Fibroblast of the aortic adventitia (primary cell): ENCODE data around the gene LUZP2. TPM values are rescaled to one million over a fixed set of nuclear protein-coding genes. Genes with fewer than 3 reads are reported as not detected.
A peak's percentile ranks its signal among the peaks of the same experiment; 100 is the strongest.

ENCODE experiments used
- DNase-seq: peaks from one replicate; pipeline ENCODE4 v3.0.0-alpha.2; 2010; ENCODE audit warnings: low read depth
- H3K4me3 ChIP-seq: 2 replicates; pipeline ENCODE4 v1.5.1; 2011; ENCODE audit warnings: low read depth, mild to moderate bottlenecking, control low read depth, low read length, moderate library complexity
- total RNA-seq: library from RNA; depleted of rRNA; stranded (reverse); fragments of >200 nt; gene quantifications from 2 replicates; pipeline ENCODE4 v1.2.3, GENCODE V29; 2012; ENCODE audit warnings: low replicate concordance
- TF ChIP-seq, protein P1 (sequence below): IDR thresholded peaks from 2 replicates; pipeline ENCODE4 v1.5.1; 2011; ENCODE audit warnings: mild to moderate bottlenecking, low read length, control low read depth, inconsistent platforms; ENCODE audit not compliant: insufficient read depth

LUZP2 gene
- total RNA-seq, 1 donor = 20.6 TPM

DNA sequence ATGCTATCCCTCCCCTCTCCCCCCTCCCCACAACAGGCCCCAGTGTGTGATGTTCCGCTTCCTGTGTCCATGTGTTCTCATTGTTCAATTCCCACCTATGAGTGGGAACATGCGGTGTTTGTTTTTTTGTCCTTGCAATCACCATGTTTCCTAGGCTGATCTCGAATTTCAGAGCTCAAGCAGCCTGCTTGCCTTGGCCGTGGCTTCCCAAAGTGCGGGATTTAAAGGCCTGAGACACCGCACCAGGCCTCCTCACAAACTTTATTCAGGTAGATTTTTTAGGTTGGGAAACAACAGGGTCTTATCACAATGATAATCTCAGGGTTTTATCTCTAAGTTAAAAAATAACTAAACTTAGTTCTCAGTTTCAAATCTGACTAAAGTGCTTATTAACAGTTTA lies 125.4 kb downstream of the LUZP2 start:
- H3K4me3 ChIP-seq = no peak overlapping the region
- TF ChIP-seq, protein P1, sequence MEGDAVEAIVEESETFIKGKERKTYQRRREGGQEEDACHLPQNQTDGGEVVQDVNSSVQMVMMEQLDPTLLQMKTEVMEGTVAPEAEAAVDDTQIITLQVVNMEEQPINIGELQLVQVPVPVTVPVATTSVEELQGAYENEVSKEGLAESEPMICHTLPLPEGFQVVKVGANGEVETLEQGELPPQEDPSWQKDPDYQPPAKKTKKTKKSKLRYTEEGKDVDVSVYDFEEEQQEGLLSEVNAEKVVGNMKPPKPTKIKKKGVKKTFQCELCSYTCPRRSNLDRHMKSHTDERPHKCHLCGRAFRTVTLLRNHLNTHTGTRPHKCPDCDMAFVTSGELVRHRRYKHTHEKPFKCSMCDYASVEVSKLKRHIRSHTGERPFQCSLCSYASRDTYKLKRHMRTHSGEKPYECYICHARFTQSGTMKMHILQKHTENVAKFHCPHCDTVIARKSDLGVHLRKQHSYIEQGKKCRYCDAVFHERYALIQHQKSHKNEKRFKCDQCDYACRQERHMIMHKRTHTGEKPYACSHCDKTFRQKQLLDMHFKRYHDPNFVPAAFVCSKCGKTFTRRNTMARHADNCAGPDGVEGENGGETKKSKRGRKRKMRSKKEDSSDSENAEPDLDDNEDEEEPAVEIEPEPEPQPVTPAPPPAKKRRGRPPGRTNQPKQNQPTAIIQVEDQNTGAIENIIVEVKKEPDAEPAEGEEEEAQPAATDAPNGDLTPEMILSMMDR = no peak
- DNase-seq = no peak

DNA sequence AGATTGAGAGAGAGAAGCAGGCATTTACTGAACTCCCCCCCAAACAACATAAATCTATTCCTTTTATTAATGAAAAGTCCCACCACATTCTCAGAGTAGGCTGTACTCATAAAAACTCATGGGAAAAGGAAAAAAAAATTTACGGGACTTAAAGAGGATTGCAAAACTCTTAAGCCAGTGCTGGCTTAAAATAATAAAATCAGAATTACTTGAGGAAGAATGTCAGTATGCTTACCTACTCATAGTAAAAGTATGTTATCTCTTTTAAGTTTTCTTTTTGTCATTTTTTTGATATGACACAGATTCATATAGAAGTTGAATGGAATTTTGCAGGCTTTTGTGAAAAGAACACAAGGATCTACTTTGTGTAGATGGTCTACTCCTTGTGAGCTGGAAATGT lies 126.3 kb downstream of the LUZP2 start:
- TF ChIP-seq, protein P1 = no peak
- no peak overlapping the region for H3K4me3 ChIP-seq
- DNase-seq = peak; percentile 40

DNA sequence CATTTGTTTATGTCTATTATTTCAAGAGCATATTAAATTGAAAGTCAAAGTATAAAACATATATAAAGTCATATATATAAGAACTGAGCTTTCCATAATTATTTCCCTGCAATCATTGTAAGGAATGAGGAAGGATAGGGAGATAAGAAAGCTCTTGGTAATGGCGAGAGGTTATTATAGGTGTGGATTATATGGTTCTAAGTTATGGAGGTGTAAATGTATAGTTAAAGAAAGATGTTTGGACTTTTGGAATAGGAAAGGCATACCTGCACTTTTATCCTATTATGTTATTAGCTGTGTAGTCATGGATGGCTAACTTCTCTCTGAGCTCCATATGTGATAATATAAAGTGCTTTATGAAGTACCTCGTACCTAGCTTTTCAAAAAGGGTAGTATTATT lies 127.6 kb downstream of the LUZP2 start:
- DNase-seq = no peak
- TF ChIP-seq, protein P1 = no peak
- H3K4me3 ChIP-seq = no peak overlapping the region

DNA sequence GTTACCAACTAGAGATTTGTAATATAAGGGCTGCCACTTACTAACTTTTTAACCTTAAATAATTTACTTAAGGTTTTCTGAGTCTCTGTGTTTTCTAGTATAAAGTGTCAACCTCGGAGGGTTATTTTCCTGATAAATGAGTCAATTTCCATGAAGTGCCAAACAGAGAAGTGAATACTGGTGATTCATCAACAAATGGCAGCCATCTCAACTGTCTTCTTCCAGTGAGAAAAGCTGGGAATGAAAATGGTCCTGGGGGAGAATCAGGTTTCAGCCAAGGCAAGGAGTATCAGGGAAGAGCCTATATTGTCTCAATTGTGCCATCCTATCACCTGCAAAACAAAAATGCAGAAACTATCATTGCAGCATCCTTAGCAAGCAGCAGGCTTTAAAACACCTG lies 129.1 kb downstream of the LUZP2 start:
- no peak for DNase-seq
- H3K4me3 ChIP-seq = no peak overlapping the region
- TF ChIP-seq, protein P1 = no peak

DNA sequence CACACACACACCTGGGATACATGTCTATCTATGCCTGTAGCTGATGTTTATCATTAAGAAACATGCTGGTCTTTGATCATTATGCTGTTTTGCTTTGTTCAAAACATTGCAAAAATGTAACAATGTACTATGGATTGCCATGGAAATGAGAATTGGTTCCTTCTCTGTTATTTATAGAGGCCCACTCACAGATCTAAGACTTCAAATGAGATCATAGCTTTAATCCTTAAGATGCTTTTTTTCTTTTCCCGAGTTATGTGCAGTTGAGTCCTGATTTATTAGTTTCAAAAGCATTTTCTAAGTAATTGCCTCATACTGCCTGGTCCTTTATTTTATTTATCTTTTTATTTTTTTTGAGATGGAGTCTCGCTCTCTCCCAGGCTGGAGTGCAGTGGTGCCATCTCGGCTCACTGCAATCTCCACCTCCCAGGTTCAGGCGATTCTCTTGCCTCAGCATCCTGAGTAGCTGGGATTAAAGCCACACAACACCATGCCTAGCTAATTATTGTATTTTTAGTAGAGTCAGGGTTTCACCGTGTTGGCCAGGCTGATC lies 131.4 kb downstream of the LUZP2 start:
- DNase-seq = no peak
- TF ChIP-seq, protein P1 = no peak
- no peak overlapping the region for H3K4me3 ChIP-seq

DNA sequence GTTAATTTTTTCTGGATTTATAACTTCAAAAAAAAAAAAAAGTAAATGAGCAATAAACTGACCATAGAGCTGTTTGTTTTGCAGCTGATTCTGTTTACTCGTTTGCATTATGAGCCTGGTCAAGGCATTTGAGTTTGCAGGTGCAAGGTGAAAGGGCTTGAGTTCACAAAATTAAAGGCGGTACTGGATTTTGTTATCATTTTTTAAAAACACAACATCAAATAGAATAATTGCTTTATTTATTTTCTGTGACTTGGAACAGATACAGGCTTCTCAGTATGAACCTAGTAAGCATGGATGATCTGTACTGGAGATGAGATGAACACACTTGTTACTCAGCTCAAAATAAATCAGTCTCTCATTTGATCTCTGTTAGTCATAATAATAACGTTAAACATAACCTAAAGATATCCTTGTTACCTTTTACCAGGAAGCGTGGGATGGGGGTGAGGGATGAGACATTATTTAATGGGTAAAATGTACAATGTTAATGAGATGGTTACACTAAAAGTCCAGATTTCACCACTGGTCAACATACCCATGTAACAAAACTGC lies 137.8 kb downstream of the LUZP2 start:
- no peak overlapping the region for H3K4me3 ChIP-seq
- TF ChIP-seq, protein P1 = no peak
- DNase-seq = no peak

DNA sequence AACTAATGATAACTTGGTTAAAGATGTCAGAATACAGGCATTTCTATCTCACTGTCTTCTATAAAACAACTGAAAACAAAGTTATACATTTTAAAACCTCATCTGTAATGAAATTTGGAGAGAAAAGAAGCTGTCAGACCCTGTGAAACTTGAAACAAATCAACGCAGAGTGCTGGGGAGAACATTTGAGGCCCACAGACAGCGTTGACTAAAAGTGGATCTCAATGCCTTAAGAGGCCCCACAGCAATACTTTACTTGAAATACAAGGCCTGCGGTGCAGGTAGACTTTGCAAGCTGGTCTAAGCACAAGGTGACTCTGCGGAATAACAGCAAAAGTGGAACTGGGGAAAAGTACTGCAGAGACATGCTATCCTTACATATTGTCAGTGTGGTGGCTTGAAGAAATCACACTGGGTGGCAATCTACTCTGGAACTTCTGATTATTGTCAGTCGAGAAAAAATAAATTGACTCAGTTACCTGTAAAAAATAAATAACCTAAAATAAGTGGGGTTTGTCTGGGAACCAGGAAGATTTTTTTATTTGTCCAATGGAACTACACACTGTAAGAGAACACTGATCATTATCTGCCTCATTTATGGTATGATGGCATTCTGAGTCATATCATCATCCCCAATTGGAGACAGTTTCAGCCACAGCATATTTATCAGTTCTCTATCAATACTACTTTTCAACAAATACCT lies 138.9 kb downstream of the LUZP2 start:
- DNase-seq = no peak
- TF ChIP-seq, protein P1 = no peak
- no peak overlapping the region for H3K4me3 ChIP-seq
